CD4-positive, alpha-beta T cell treated with Interleukin-4 for 1 hour (primary cell): ENCODE measurements around the gene GMPR.
"Not testable (repeated sequence)": the region's sequence is repeated elsewhere in the genome, so short reads cannot be mapped to it uniquely, and the experiment has no call there.

ENCODE experiments used
- DNase-seq, 2 donors: peaks; one replicate each; pipeline ENCODE4 v3.0.0-alpha.2; 2020 to 2022

The GMPR gene

GRCh38 chr6:16251706-16252105, 13.3 kb downstream of the GMPR start:
- DNase-seq = no peak

- DNase-seq = no peak
Observed at GRCh38 chr6:16252686-16253299, 14.4 kb downstream of the GMPR start.

GRCh38 chr6:16253399-16254144, 15.2 kb downstream of the GMPR start:
- DNase-seq = no peak

- DNase-seq = no peak
Observed at GRCh38 chr6:16254535-16254934, 16.1 kb downstream of the GMPR start.

GRCh38 chr6:16256781-16257180, 18.4 kb downstream of the GMPR start:
- no peak for DNase-seq

- DNase-seq = no peak
Observed at GRCh38 chr6:16257999-16258708, 19.8 kb downstream of the GMPR start.

GRCh38 chr6:16258709-16259075, 20.3 kb downstream of the GMPR start:
- DNase-seq = no peak

GRCh38 chr6:16259604-16260003, 21.2 kb downstream of the GMPR start:
- not testable (repeated sequence) for DNase-seq

- DNase-seq = not testable (repeated sequence)
Observed at GRCh38 chr6:16260602-16261001, 22.2 kb downstream of the GMPR start.

- not testable (repeated sequence) for DNase-seq
Observed at GRCh38 chr6:16262773-16263172, 24.4 kb downstream of the GMPR start.

- not testable (repeated sequence) for DNase-seq
Observed at GRCh38 chr6:16263464-16264099, 25.2 kb downstream of the GMPR start.

- no peak for DNase-seq
Observed at GRCh38 chr6:16264785-16265184, 26.4 kb downstream of the GMPR start.

- DNase-seq = no peak
Observed at GRCh38 chr6:16265351-16266341, 27.3 kb downstream of the GMPR start.

- no peak for DNase-seq
Observed at GRCh38 chr6:16267428-16268263, 29.3 kb downstream of the GMPR start.

GRCh38 chr6:16269442-16270070, 31.2 kb downstream of the GMPR start:
- DNase-seq = not testable (repeated sequence)

- no peak for DNase-seq
Observed at GRCh38 chr6:16270178-16270794, 31.9 kb downstream of the GMPR start.

- no peak for DNase-seq
Observed at GRCh38 chr6:16271428-16271827, 33.0 kb downstream of the GMPR start.

- DNase-seq = no peak
Observed at GRCh38 chr6:16272201-16272600, 33.8 kb downstream of the GMPR start.

GRCh38 chr6:16273256-16273655, 34.9 kb downstream of the GMPR start:
- DNase-seq = no peak

GRCh38 chr6:16274483-16274882, 36.1 kb downstream of the GMPR start:
- DNase-seq = no peak
